Measurements from ENCODE around the gene CHTF18. TPM values are rescaled to one million over a fixed set of nuclear protein-coding genes. Genes with fewer than 3 reads are reported as not detected.

Gene CHTF18
- total and polyA plus RNA-seq, 9 of the 15 experiments (the other 6 are each of a cell fraction or from before 2014, with no cell fraction given) = 2.5 to 123 (median 17.0) TPM

DNA sequence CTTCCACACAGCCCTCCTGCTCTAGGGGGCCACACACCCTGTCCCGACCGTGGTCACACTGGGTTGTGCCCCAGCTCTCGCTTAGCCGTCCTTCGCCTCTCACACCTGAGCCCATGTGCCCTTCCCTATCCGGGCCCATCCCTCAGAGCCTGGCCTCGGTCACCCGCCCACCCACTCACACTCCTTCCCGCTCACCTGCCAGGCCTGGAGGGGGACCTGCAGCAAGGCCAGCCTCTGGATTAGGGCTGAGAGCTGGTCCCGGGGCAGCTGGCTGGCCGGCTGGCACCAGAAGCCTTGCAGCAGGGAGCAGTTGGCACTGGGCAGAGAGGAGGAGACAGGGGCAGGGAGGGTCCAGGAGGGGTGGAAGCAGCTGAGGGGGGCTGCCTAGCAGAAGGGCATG, 10.0 kb upstream of the CHTF18 start:
- no peak for FAIRE-seq
- WGBS (ENCODE audit: insufficient coverage, low coverage, missing lambda C conversion rate) = 69% methylated on average over 8 of the region's 11 CpGs
- no peak overlapping the region for H2AFZ ChIP-seq (ENCODE audit: low read depth, low read length)

More for the DNA sequence above, 10.0 kb upstream of the CHTF18 start:
- Histone ChIP-seq H3K4me2 (ENCODE audit: insufficient read depth, low read length) (no peak overlapping the region), H3K27ac (ENCODE audit: extremely low read depth, low read depth, low read length) (no peak overlapping the region), H3K27me3 (ENCODE audit: control insufficient read depth in 2 of 2, insufficient read depth in 2 of 2, low read length in 2 of 2) (peaks cover 0 to 11% of the 10 kb centered on the region in 2 experiments; a peak in 2 of 5 replicates), H3K4me1 (replicated peaks in 1 of 2; ENCODE audit: control insufficient read depth in 2 of 2, insufficient read depth in 2 of 2, low read length in 2 of 2) (peaks cover 2 to 74% of the 10 kb centered on the region in 2 experiments; a peak in 3 of 5 replicates), H3K4me3 (no peak overlapping the region), H3K9ac (ENCODE audit: insufficient read depth in 1 of 2, low read depth in 2 of 2, low read length in 2 of 2) (peak overlapping the region in 1 of 2 experiments; percentile 79; a peak in 2 of 4 replicates), H3K9me1 (ENCODE audit: control insufficient read depth, insufficient read depth, low read length) (peaks cover 2% of the 10 kb centered on the region), H3K9me3 (replicated peaks; ENCODE audit: control insufficient read depth, insufficient read depth, low read depth, low read length) (no peaks in the 10 kb centered on the region), H3K79me2 (ENCODE audit: control insufficient read depth, insufficient read depth, low read length) (no peaks in the 10 kb centered on the region), H4K20me1 (replicated peaks; ENCODE audit: control insufficient read depth, insufficient read depth, low read length) (peaks cover 7% of the 10 kb centered on the region), H3K36me3 (ENCODE audit: control insufficient read depth, insufficient read depth, low read length) (no peaks in the 10 kb centered on the region)
- POLR2A ChIA-PET = no interaction called here
- BruUV-seq (replicated peaks) = no TSS peak
- peak; percentile 34; the same call in 2 of the 3 replicates for ATAC-seq
- TF ChIP-seq, protein P1, sequence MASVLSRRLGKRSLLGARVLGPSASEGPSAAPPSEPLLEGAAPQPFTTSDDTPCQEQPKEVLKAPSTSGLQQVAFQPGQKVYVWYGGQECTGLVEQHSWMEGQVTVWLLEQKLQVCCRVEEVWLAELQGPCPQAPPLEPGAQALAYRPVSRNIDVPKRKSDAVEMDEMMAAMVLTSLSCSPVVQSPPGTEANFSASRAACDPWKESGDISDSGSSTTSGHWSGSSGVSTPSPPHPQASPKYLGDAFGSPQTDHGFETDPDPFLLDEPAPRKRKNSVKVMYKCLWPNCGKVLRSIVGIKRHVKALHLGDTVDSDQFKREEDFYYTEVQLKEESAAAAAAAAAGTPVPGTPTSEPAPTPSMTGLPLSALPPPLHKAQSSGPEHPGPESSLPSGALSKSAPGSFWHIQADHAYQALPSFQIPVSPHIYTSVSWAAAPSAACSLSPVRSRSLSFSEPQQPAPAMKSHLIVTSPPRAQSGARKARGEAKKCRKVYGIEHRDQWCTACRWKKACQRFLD (CRISPR knock-in tag; IDR thresholded peaks at IDR 0.05) = no peak
- TF ChIP-seq EZH2 (IDR thresholded peaks at IDR 0.05; ENCODE audit: borderline replicate concordance, low read depth, low read length) (no peak), POLR2A (conservative IDR thresholded peaks at IDR 0.05) (no peak), MAFG (tag; conservative IDR thresholded peaks at IDR 0.05) (no peak), ZC3H4 (CRISPR knock-in tag; IDR thresholded peaks at IDR 0.05; ENCODE audit: borderline replicate concordance) (0 out of 2 replicates have a peak, but pooled peaks have one; percentile 34), ZNF79 (CRISPR knock-in tag; IDR thresholded peaks at IDR 0.05; ENCODE audit: low read depth) (no peak), NELFE (IDR thresholded peaks at IDR 0.05; ENCODE audit: insufficient read depth, insufficient read length) (no peak), HMGN3 (IDR thresholded peaks at IDR 0.05; ENCODE audit: borderline replicate concordance, extremely low read depth, insufficient read length, low read depth, low read length) (no peak), CC2D1A (IDR thresholded peaks at IDR 0.05) (no peak)
- TF ChIP-seq, protein P2, sequence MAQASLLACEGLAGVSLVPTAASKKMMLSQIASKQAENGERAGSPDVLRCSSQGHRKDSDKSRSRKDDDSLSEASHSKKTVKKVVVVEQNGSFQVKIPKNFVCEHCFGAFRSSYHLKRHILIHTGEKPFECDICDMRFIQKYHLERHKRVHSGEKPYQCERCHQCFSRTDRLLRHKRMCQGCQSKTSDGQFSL (CRISPR knock-in tag; IDR thresholded peaks at IDR 0.05) = 0 out of 2 replicates have a peak, but pooled peaks have one; percentile 9
- TF ChIP-seq, protein P2 (tag; IDR thresholded peaks at IDR 0.05) = no peak
- TF ChIP-seq, protein P3, sequence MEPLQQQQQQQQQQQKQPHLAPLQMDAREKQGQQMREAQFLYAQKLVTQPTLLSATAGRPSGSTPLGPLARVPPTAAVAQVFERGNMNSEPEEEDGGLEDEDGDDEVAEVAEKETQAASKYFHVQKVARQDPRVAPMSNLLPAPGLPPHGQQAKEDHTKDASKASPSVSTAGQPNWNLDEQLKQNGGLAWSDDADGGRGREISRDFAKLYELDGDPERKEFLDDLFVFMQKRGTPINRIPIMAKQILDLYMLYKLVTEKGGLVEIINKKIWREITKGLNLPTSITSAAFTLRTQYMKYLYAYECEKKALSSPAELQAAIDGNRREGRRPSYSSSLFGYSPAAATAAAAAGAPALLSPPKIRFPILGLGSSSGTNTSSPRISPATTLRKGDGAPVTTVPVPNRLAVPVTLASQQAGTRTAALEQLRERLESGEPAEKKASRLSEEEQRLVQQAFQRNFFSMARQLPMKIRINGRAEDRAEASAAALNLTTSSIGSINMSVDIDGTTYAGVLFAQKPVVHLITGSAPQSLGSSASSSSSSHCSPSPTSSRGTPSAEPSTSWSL (CRISPR knock-in tag; IDR thresholded peaks at IDR 0.05; ENCODE audit: borderline replicate concordance) = no peak
- CTCF ChIA-PET (ENCODE audit: low intra/inter-chr PET ratio) = no interaction called here
- in situ Hi-C loops (cut with MboI) (no loop called here), intact Hi-C loops (cut with micrococcal nuclease) (no loop called here)
- no peak for DNase-seq (ENCODE audit: extremely low read depth in 1 of 4, low spot score in 3 of 4)
